GM20000 (cell line): ENCODE measurements around the gene MYL9.

ENCODE experiments used
- DNase-seq: peaks from one replicate; pipeline ENCODE4 v3.0.0; 2012; ENCODE audit warnings: low spot score
- TF ChIP-seq, protein P1 (sequence below): IDR thresholded peaks from 2 replicates; pipeline ENCODE4 v1.5.1; 2012; ENCODE audit warnings: mild to moderate bottlenecking, control low read depth; ENCODE audit errors: extremely low read depth, missing control alignments

The MYL9 gene

DNA sequence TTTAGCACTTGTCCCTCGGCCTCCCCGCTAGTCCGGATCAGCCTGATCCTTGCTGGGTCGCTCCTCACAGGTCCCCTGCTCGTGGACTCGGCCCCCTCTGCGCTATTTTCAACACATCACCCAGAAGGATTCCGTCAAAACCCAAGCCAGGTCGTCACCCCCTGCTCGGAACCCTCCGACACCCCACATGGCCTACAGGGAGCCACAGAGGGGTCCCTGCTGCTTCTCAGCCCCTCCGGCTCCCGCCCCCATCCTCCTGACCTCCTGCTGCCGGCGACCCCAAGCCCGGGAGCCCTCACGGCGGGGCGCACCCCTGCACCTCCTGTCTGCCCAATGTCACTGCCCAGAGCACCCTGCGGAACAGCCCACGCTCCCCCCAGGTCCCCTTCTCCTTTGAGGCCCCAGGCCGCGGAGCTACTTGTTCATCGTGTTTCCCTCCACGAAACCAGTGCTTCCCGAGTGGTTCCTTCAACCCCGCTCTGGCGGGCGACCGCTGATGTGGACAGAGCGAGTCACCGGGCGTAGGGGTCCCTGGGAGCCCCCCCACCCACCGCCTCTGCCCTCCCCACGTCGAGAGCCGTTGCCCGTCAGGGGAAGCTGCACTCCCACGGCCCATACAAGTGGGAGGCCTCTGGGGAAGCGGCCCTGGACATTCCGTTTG, 638 bp upstream of the MYL9 start:
- DNase-seq = no peak
- TF ChIP-seq, protein P1, sequence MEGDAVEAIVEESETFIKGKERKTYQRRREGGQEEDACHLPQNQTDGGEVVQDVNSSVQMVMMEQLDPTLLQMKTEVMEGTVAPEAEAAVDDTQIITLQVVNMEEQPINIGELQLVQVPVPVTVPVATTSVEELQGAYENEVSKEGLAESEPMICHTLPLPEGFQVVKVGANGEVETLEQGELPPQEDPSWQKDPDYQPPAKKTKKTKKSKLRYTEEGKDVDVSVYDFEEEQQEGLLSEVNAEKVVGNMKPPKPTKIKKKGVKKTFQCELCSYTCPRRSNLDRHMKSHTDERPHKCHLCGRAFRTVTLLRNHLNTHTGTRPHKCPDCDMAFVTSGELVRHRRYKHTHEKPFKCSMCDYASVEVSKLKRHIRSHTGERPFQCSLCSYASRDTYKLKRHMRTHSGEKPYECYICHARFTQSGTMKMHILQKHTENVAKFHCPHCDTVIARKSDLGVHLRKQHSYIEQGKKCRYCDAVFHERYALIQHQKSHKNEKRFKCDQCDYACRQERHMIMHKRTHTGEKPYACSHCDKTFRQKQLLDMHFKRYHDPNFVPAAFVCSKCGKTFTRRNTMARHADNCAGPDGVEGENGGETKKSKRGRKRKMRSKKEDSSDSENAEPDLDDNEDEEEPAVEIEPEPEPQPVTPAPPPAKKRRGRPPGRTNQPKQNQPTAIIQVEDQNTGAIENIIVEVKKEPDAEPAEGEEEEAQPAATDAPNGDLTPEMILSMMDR = no peak

DNA sequence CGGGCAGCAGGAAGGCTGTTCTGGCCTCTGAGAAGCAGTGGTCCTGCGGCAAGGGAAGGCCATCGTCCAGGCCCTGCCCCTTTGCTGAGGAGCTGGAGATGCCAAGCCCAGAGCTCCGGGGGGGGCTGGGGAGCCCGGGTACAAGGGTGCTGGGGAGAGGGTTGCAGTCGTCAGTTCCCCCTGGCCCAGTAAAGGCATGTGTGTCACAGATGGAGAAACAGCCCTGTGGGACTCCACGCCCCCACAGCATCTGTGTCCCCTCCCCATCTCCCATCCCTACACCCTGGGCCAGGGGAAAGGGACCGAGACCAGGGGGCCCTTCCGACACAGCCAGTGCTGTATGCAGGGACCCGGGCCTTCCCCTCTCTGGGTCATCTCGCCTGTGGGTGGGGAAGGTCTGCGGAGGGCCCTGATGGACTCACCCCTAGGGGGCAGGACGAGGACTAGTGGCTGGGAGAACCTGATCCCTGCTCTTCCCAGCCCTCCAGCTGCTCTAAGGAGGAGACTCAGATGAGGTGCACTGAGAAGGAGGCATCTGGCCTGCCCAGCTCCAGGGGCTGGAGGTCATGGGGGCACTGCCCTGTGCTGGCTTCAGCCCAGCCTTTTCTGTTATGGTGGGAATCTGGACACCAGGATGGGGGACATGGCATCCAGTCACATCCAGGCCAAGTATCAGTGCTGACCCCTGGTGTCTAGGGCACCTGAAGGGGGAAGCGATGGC, 609 bp downstream of the MYL9 start:
- no peak for DNase-seq
- TF ChIP-seq, protein P1 = no peak

DNA sequence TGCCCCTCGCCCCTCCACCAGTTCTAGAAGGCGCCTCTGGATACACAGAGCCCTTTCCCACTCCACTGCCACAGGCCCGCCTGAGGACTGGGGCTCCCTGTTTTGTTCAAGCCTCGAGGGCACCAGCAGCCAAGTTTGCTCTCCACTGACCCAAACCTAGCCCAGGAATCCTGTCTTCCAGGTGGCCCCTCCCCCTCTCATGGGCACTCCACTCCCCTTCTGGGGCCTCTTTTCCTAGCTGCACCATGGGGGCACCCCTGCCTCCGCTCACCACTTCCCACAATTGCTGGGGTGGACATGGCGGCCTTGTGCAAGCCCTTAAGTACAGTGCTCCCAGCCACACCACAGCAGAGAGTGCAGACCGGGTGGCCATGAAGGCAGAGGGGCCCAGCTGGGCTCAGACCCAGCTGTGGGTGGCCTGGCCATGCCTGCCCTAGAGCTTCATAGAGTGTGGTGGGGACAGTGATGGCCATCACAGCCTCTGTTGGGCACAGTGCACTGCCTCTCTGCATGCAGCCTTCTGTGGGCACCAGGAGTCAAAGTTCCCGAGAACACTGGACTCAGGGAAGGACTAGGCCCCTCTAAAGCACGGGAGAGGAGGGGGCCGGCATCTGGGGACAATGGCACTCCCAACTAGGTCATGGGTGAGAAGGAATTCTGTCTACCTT, 1.3 kb downstream of the MYL9 start:
- DNase-seq = no peak
- TF ChIP-seq, protein P1 = no peak

DNA sequence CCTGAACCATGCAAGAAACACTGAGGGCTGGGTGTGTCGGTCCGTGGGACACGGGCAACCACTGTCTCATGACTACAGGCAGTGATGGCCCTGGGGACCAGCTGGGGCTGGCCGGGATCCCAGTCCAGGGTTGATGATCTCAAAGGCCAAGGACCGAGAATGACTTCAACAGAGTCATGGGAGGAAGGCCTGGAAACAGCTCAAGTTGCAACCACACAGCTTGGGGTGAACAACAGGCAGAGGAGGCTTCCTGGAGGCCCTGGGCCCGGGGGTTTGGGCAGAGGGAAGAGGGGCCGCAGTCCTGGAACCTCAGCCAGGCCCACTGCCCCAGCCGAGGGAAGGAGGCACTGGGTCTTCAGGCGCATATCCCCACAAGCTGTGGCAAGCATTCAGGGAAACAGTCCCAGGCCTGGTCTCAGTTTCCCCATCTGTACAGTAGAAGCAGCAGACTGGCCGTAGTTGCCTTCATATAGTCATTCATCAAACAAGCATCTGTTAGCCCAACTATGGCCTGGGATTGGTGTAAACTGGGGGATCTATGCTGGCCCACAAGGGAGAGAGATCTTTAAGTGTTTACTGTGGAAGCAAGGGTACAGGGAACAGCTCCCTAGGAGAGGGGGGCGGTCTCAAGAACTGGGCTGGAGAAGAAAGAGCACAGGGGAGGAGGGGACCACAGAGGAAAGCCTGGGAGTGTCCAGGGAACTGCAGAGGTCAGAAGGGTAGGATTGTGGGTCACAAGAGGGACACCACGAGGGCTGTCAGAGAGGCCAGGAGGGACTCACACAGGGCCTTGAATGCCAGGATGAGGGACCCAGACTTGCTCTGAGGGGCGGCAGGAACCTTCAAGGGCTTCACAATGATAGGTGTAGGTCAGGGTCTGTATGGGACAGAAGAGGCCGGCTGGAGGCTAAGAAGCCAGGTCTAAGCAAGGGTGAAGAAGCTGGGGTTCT, 2.1 kb downstream of the MYL9 start:
- TF ChIP-seq, protein P1 = no peak
- DNase-seq = no peak

DNA sequence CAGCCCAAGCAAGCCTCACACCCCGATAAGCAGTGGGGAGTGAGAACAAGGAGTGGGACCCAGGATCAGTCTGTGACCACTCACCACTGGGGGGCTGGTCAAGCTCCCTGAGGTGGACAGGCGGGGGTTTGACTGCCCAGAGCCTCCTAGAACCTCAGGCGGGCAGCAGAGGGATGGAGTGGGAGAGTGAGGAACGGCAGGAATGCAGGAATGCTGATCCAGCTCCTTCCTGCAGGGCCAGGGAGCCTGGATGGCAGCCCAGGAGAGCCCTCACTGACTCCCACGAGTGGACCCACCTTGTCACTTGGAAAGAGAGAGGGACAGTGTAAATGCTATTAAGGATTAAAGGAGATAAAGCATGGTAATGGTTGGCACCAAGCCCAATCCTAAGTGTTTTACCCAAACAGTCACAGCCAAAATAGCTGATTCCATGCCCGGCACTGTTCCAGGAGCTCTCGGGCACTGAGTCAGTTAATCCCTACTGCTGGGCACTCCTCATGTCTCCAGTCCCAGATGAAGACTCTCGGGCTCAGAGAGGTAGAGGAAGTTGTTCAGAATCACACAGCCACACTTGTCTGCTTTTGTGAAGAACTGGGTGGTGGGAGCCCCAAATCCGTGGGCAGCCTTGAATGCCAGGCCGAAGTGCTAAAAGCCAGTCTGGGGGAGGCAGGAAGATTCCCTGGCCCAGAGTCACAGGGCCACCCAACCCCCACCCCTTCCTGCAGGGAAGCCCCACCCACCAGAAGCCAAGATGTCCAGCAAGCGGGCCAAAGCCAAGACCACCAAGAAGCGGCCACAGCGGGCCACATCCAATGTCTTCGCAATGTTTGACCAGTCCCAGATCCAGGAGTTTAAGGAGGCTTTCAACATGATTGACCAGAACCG, 3.1 kb downstream of the MYL9 start:
- no peak for DNase-seq
- TF ChIP-seq, protein P1 = no peak

DNA sequence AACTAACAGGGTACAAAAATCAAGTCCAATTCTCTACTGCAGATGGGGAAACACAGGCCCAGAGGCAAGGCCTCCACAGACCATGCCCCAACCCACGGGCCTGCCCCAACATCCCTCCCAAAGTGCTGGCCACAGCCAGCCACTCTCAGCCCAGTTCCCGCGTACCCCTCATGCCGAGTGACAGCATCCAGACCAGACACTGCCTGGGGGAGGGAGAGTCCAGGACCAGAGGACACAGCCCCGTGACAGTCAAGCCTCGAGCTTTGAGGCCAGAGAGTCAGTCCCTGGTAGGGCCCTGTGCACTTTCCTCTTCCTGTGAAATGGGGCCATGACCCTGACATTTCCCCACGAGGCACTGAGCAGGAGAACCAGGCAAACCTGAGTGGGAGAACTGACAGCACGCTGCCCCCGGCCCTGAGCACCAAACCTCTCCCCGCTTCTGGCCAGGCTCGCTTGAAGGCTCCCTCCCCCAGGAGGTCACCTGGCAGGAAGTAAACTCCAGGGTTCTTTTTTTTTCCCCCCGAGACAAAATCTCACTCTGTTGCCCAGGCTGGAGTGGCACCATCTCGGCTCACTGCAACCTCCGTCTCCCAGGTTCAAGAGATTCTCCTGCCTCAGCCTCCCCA, 4.9 kb downstream of the MYL9 start:
- no peak for DNase-seq
- TF ChIP-seq, protein P1 = no peak
